ENCODE measurements around the gene RSU1.
"Not testable (repeated sequence)": the region's sequence is repeated elsewhere in the genome, so short reads cannot be mapped to it uniquely, and the experiment has no call there.

- not testable (repeated sequence) for TF ChIP-seq MNT (IDR thresholded peaks at IDR 0.05); ZNF274 (CRISPR knock-in tag; IDR thresholded peaks at IDR 0.05); NR3C1 (CRISPR knock-in tag; IDR thresholded peaks at IDR 0.05); FOXP4 (CRISPR knock-in tag; IDR thresholded peaks at IDR 0.05); SNRNP70 (IDR thresholded peaks at IDR 0.05; ENCODE audit: low read depth, low read length); ZNF572 (CRISPR knock-in tag; IDR thresholded peaks at IDR 0.05); ZXDC (CRISPR knock-in tag; IDR thresholded peaks at IDR 0.05); SIN3A (IDR thresholded peaks at IDR 0.05; ENCODE audit: borderline replicate concordance, low read depth, low read length); FOXA1 (IDR thresholded peaks at IDR 0.05); FOXA1 (CRISPR knock-in tag; IDR thresholded peaks at IDR 0.05); ZNF609 (CRISPR knock-in tag; IDR thresholded peaks at IDR 0.05; ENCODE audit: borderline replicate concordance); SRY (CRISPR knock-in tag; IDR thresholded peaks at IDR 0.05); POLR2A (IDR thresholded peaks at IDR 0.05; ENCODE audit: insufficient read depth in 1 of 2, low read depth in 2 of 2, low read length in 2 of 2); ESRRA (CRISPR knock-in tag; IDR thresholded peaks at IDR 0.05; ENCODE audit: low read depth)
Measured at GRCh38 chr10:16752849-16753248, 64.4 kb downstream of the RSU1 start.

All from HepG2 (cell line).